Activated naive CD8-positive, alpha-beta T cell treated with anti-CD3 and anti-CD28 coated beads, Interleukin-2, amount 50 U/mL, for 24 hours (primary cell): ENCODE results near the gene GPR84.

Experiments
- ATAC-seq: fragments of 150-1000 bp; cut with Tn5 transposase; one replicate; pipeline ENCODE4 v1.10.0; 2021
- DNase-seq: peaks from one replicate; pipeline ENCODE4 v3.0.0; 2021
- H3K27ac Mint-ChIP-seq: one replicate; pipeline ENCODE4 v1.8.0; 2021; ENCODE audit warnings: mild to moderate bottlenecking, mixed read lengths
- H3K27me3 Mint-ChIP-seq: one replicate; pipeline ENCODE4 v1.8.0; 2021; ENCODE audit warnings: mixed read lengths
- H3K36me3 Mint-ChIP-seq: one replicate; pipeline ENCODE4 v1.8.0; 2021; ENCODE audit warnings: low read depth, mixed read lengths
- H3K4me1 Mint-ChIP-seq: one replicate; pipeline ENCODE4 v1.8.0; 2021; ENCODE audit warnings: mixed read lengths
- H3K4me3 Mint-ChIP-seq: one replicate; pipeline ENCODE4 v1.8.0; 2021; ENCODE audit warnings: mild to moderate bottlenecking, moderate library complexity, mixed read lengths
- H3K9me3 Mint-ChIP-seq: one replicate; pipeline ENCODE4 v1.8.0; 2021; ENCODE audit warnings: mixed read lengths

GPR84 gene

DNA sequence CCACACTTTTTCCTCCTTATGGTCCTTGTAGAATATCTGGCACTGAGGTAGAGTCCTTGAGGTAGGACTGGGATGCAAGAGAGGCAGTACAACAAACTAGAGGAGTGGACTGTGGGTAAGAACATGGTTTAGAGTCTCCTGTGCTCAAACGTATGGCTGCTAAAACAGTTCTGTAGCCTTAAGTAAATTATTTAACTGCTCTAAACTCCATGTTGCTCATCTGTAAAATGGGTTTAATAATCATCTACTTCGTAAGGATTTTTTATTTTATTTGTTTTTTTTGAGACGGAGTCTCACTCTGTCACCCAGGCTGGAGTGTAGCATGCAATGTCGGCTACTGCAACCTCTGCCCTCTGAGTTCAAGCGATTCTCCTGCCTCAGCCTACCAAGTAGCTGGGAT is 42.9 kb downstream of the GPR84 start:
- Mint-ChIP-seq H3K36me3 (peaks cover 4% of the 10 kb centered on the region), H3K4me1 (peaks cover 18% of the 10 kb centered on the region), H3K27me3 (no peaks in the 10 kb centered on the region), H3K4me3 (no peak overlapping the region), H3K9me3 (no peaks in the 10 kb centered on the region), H3K27ac (no peak overlapping the region)
- ATAC-seq (no peak), DNase-seq (no peak)
